ENCODE results near the gene HEATR5A.

Gene HEATR5A

DNA sequence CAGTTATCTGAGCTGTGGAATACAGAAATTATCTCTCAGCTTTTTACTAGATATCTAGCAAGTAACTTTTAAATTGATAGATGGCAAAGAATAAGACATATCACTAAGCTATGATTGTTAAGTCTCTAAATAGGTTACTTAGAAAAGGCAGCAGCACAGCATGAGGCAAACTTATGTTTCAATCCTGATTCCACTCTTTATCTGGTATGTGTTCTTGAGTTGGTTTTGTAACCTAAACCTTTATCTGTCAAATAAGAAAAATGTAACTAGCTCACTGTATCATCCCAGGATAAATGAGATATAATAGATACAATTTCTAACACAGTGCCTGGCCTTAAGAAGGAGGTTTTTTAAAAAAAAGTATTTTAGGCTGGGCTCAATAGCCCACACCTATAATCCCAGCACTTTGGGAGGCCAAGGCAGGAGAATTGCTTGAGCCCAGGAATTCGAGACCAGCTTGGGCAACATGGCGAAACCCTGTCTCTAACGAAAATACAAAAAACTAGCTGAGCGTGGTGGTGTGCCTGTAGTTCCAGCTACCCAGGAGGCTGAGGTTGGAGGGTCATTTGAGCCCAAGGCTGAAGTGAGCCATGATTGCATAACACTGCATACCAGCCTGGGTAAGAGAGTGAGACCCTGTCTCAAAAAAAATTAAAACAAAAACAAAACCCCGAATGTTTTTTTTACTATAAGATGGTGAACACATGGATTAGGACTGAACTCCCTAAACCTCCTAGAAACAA is 56.8 kb downstream of the HEATR5A start:
- TF ChIP-seq FOXP2 (optimal IDR thresholded peaks at IDR 0.05; ENCODE audit: borderline replicate concordance, extremely low read depth, extremely low read length, insufficient read depth) (no peak), SIN3A (IDR thresholded peaks at IDR 0.05; ENCODE audit: borderline replicate concordance, insufficient read depth, low read length) (no peak), TAF1 (IDR thresholded peaks at IDR 0.05; ENCODE audit: borderline replicate concordance, insufficient read depth, low read length) (no peak), POLR2AphosphoS5 (IDR thresholded peaks at IDR 0.05; ENCODE audit: low read depth, low read length) (no peak)
- TF ChIP-seq, protein P1, sequence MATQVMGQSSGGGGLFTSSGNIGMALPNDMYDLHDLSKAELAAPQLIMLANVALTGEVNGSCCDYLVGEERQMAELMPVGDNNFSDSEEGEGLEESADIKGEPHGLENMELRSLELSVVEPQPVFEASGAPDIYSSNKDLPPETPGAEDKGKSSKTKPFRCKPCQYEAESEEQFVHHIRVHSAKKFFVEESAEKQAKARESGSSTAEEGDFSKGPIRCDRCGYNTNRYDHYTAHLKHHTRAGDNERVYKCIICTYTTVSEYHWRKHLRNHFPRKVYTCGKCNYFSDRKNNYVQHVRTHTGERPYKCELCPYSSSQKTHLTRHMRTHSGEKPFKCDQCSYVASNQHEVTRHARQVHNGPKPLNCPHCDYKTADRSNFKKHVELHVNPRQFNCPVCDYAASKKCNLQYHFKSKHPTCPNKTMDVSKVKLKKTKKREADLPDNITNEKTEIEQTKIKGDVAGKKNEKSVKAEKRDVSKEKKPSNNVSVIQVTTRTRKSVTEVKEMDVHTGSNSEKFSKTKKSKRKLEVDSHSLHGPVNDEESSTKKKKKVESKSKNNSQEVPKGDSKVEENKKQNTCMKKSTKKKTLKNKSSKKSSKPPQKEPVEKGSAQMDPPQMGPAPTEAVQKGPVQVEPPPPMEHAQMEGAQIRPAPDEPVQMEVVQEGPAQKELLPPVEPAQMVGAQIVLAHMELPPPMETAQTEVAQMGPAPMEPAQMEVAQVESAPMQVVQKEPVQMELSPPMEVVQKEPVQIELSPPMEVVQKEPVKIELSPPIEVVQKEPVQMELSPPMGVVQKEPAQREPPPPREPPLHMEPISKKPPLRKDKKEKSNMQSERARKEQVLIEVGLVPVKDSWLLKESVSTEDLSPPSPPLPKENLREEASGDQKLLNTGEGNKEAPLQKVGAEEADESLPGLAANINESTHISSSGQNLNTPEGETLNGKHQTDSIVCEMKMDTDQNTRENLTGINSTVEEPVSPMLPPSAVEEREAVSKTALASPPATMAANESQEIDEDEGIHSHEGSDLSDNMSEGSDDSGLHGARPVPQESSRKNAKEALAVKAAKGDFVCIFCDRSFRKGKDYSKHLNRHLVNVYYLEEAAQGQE (IDR thresholded peaks at IDR 0.05; ENCODE audit: insufficient read depth in 1 of 2, low read depth in 2 of 2, low read length in 2 of 2): no peak

DNA sequence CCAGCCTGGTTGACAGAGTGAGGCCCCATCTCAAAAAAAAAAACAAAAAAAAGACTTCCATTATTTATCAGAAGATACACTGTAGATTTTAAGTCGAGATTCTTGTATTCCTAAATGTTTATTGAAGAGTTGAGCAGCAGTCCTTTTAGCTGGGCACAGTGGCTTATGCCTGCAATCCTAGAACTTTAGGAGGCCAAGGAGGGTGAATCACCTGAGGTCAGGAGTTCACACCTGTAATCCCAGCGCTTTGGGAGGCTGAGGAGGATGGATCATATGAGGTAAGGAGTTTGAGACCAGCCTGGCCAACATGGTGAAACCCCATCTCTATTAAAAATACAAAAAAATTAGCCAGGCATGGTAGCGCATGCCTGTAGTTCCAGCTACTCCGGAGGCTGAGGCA is 57.6 kb downstream of the HEATR5A start:
- TF ChIP-seq, protein P1 (IDR thresholded peaks at IDR 0.05; ENCODE audit: insufficient read depth in 1 of 2, low read depth in 2 of 2, low read length in 2 of 2): no peak
- TF ChIP-seq SIN3A (IDR thresholded peaks at IDR 0.05; ENCODE audit: borderline replicate concordance, insufficient read depth, low read length) (no peak), TAF1 (IDR thresholded peaks at IDR 0.05; ENCODE audit: borderline replicate concordance, insufficient read depth, low read length) (no peak), POLR2AphosphoS5 (IDR thresholded peaks at IDR 0.05; ENCODE audit: low read depth, low read length) (no peak), FOXP2 (optimal IDR thresholded peaks at IDR 0.05; ENCODE audit: borderline replicate concordance, extremely low read depth, extremely low read length, insufficient read depth) (no peak)

DNA sequence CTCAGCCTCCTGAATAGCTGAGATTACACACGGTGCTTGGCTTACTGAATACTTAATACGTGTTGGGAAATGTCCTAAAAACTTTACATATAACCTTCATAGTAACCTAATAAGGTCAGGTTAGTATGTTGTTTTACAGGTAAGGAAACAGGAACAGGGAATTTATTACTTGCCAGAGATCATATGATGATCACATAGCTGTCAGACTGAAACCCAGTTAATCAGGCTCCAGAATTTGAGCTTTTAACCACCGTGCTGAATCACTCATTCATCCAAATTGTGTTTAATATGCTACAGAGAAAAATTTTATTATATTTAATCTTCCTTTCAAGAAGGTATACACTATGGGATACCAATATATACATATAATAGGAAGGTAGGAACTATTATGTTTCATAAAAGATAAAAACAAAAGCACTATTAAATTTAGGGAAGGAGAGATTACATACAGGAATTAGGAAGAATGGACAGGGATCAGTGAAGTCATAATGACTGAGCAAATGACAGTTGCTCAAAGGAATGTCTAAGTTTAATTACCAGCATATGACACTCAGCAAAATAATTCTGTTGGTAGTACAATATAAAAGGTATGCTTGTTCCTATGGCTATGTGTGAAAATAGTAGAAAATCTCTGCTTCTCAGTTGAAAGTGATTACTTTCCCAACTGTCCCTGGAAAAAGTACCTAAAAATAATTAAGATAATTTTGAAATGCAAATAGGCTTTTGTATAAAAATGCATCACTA is 59.3 kb downstream of the HEATR5A start:
- TF ChIP-seq FOXP2 (optimal IDR thresholded peaks at IDR 0.05; ENCODE audit: borderline replicate concordance, extremely low read depth, extremely low read length, insufficient read depth) (no peak), SIN3A (IDR thresholded peaks at IDR 0.05; ENCODE audit: borderline replicate concordance, insufficient read depth, low read length) (no peak), POLR2AphosphoS5 (IDR thresholded peaks at IDR 0.05; ENCODE audit: low read depth, low read length) (no peak), TAF1 (IDR thresholded peaks at IDR 0.05; ENCODE audit: borderline replicate concordance, insufficient read depth, low read length) (no peak)
- TF ChIP-seq, protein P1 (IDR thresholded peaks at IDR 0.05; ENCODE audit: insufficient read depth in 1 of 2, low read depth in 2 of 2, low read length in 2 of 2): no peak

DNA sequence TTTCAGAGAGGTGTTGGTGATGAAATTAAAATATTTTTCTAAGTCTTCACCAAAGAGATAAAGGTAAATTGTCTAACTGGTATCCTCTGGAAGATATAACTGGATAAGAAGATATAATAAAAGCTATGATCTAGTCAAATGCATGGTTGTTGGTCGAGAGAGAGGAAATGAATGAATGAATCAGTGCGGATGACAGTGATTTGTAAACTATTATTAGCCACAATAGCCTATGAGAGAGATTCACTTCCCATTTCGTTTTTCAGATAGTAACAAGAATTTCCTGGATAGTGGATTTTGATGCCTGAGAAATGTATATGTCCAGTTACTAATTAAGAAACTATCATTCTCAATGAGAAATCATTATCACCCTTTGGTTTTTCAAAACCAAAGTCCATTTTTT is 63.1 kb downstream of the HEATR5A start:
- TF ChIP-seq TAF1 (IDR thresholded peaks at IDR 0.05; ENCODE audit: borderline replicate concordance, insufficient read depth, low read length) (no peak), FOXP2 (optimal IDR thresholded peaks at IDR 0.05; ENCODE audit: borderline replicate concordance, extremely low read depth, extremely low read length, insufficient read depth) (no peak), POLR2AphosphoS5 (IDR thresholded peaks at IDR 0.05; ENCODE audit: low read depth, low read length) (no peak), SIN3A (IDR thresholded peaks at IDR 0.05; ENCODE audit: borderline replicate concordance, insufficient read depth, low read length) (no peak)
- TF ChIP-seq, protein P1 (IDR thresholded peaks at IDR 0.05; ENCODE audit: insufficient read depth in 1 of 2, low read depth in 2 of 2, low read length in 2 of 2): no peak
